MCF 10A (cell line): ENCODE data around the gene MAN2A2. TPM values are rescaled to one million over a fixed set of nuclear protein-coding genes. Genes with fewer than 3 reads are reported as not detected.
"Not testable (repeated sequence)": the region's sequence is repeated elsewhere in the genome, so short reads cannot be mapped to it uniquely, and the experiment has no call there.

ENCODE experiments used
- BruUV-seq: library from RNA; stranded (reverse); fragments of 400-500 nt; replicated peaks from 2 replicates; lab custom pipeline; 2021; lab: Mats Ljungman, UMichigan
- CTCF ChIA-PET: fragments of 300-600 bp; sonication (Branson Sonifier 250); formaldehyde crosslinking; extraction: SDS; loops from one replicate; lab custom pipeline; 2021; ENCODE audit warnings: antibody characterized with exemption, inconsistent platforms; lab: Yijun Ruan, JAX
- POLR2A ChIA-PET: fragments of 300-600, 350-650 bp; sonication (Branson Sonifier 250); formaldehyde crosslinking; extraction: SDS; loops from one replicate; lab custom pipeline; 2020; ENCODE audit warnings: antibody characterized with exemption, inconsistent platforms; lab: Yijun Ruan, JAX
- DNase-seq: peaks from one replicate; pipeline ENCODE4 v3.0.0-alpha.2; 2018; ENCODE audit not compliant: unreplicated experiment
- H3K27ac Mint-ChIP-seq: one replicate; pipeline ENCODE4 v1.8.0; 2022; ENCODE audit warnings: mild to moderate bottlenecking, low read depth, mixed read lengths; ENCODE audit not compliant: unreplicated experiment
- H3K27me3 Mint-ChIP-seq: one replicate; pipeline ENCODE4 v1.8.0; 2022; ENCODE audit warnings: mixed read lengths; ENCODE audit not compliant: insufficient read depth, unreplicated experiment
- H3K36me3 Mint-ChIP-seq: one replicate; pipeline ENCODE4 v1.8.0; 2022; ENCODE audit warnings: mild to moderate bottlenecking, moderate library complexity, mixed read lengths; ENCODE audit not compliant: insufficient read depth, unreplicated experiment
- H3K4me1 Mint-ChIP-seq: one replicate; pipeline ENCODE4 v1.8.0; 2022; ENCODE audit warnings: mixed read lengths; ENCODE audit not compliant: insufficient read depth, unreplicated experiment
- H3K4me3 Mint-ChIP-seq: one replicate; pipeline ENCODE4 v1.8.0; 2022; ENCODE audit warnings: mild to moderate bottlenecking, moderate library complexity, mixed read lengths; ENCODE audit not compliant: unreplicated experiment
- H3K9me3 Mint-ChIP-seq: one replicate; pipeline ENCODE4 v1.8.0; 2022; ENCODE audit warnings: mixed read lengths; ENCODE audit not compliant: unreplicated experiment
- CTCF ChIP-seq: fragments of 200-600 bp; IDR thresholded peaks from one replicate; pipeline ENCODE4 v1.8.0; 2022; ENCODE audit warnings: antibody characterized with exemption, mild to moderate bottlenecking; ENCODE audit not compliant: unreplicated experiment
- intact Hi-C: fragments of 100-400 bp; cut with micrococcal nuclease; formaldehyde crosslinking; loops from 2 replicates; pipeline ENCODE4 v1.14.1; 2022
- total RNA-seq: library from RNA; stranded (reverse); gene quantifications from 2 replicates; pipeline ENCODE4 v1.2.3, GENCODE V29; 2022

The MAN2A2 gene
- total RNA-seq, 1 experiment from 2014 or later = 42.4 TPM

- no peak for TF ChIP-seq CTCF
- BruUV-seq = no TSS peak
- intact Hi-C loops = no loop called here
- POLR2A ChIA-PET = interaction anchor here (1.0 to 1.9 kb wide), 2 partner anchors 11 to 13 kb away, joined by 3 to 6 read pairs; partner anchors contain the start of gene HDDC3
- Mint-ChIP-seq H3K4me3 (no peak overlapping the region), H3K4me1 (no peaks in the 10 kb centered on the region), H3K36me3 (peaks cover 49% of the 10 kb centered on the region), H3K9me3 (no peaks in the 10 kb centered on the region), H3K27ac (no peak overlapping the region), H3K27me3 (no peaks in the 10 kb centered on the region)
- CTCF ChIA-PET = interaction anchor here (0.5 to 1.2 kb wide), 2 partner anchors 12 to 14 kb away, joined by 3 to 4 read pairs; partner anchors contain the start of gene HDDC3
- no peak for DNase-seq
These were observed 15.7 kb downstream of the MAN2A2 start for GRCh38 chr15:90918835-90919234.

GRCh38 chr15:90921887-90922286 lies 18.8 kb downstream of the MAN2A2 start:
- Mint-ChIP-seq H3K27me3 (no peaks in the 10 kb centered on the region), H3K4me3 (no peak overlapping the region), H3K4me1 (no peaks in the 10 kb centered on the region), H3K9me3 (no peaks in the 10 kb centered on the region), H3K27ac (no peak overlapping the region), H3K36me3 (peaks cover 38% of the 10 kb centered on the region)
- BruUV-seq = no TSS peak
- POLR2A ChIA-PET = interaction anchor here (3.9 kb wide), 1 partner anchor 10 kb away, joined by 33 read pairs; the partner anchor contains the start of gene HDDC3
- intact Hi-C loops = no loop called here
- TF ChIP-seq CTCF = no peak
- CTCF ChIA-PET = interaction anchor here (0.7 to 4.6 kb wide), 3 partner anchors 11 to 699 kb away, joined by 4 to 49 read pairs (median 9); partner anchors contain the start of genes HDDC3, MAN2A2 and UNC45A
- DNase-seq = no peak

DNA sequence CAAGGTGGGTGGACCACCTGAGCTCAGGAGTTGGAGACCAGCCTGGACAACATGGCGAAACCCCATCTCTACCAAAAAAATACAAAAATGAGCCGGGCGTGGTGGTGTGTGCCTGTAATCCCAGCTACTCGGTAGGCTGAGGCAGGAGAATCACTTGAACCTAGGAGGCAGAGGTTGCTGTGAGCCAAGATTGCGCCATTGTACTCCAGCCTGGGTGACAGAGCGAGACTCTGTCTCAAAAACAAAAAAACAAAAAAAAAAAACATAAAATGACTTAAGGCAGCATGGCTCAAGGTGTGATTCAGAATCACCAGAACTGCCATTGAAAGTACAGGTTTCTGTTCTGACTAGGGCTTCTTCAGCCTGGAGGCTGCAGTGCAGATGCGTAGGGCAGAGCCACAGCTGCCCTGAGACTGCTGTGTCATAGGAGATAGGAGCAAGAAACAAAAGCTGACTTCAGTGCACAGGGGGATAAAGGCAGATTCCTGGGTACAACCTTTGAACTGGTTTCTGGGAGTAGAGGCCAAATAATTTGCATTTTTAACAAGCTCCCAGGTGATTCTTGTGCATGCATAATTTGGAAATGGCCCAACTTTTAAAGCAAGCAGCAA lies 19.7 kb downstream of the MAN2A2 start:
- H3K36me3 Mint-ChIP-seq = peaks cover 38% of the 10 kb centered on the region
- intact Hi-C loops, H3K27ac Mint-ChIP-seq, DNase-seq, BruUV-seq, H3K4me1 Mint-ChIP-seq, H3K4me3 Mint-ChIP-seq, H3K9me3 Mint-ChIP-seq, H3K27me3 Mint-ChIP-seq: not testable (repeated sequence)
- ChIA-PET CTCF (interaction anchor here (0.6 to 4.6 kb wide), 4 partner anchors 10 to 140 kb away, joined by 4 to 49 read pairs (median 8); partner anchors contain the start of genes HDDC3, MAN2A2 and UNC45A), POLR2A (interaction anchor here (1.3 to 3.9 kb wide), 2 partner anchors 9 to 20 kb away, joined by 4 to 33 read pairs; partner anchors contain the start of genes HDDC3 and MAN2A2)

GRCh38 chr15:90924375-90924774 lies 21.3 kb downstream of the MAN2A2 start:
- POLR2A ChIA-PET = interaction anchor here (1.3 kb wide), 1 partner anchor 21 kb away, joined by 3 read pairs; the partner anchor contains the start of gene MAN2A2
- H3K27ac Mint-ChIP-seq = no peak overlapping the region
- no peak overlapping the region for H3K4me3 Mint-ChIP-seq

DNA sequence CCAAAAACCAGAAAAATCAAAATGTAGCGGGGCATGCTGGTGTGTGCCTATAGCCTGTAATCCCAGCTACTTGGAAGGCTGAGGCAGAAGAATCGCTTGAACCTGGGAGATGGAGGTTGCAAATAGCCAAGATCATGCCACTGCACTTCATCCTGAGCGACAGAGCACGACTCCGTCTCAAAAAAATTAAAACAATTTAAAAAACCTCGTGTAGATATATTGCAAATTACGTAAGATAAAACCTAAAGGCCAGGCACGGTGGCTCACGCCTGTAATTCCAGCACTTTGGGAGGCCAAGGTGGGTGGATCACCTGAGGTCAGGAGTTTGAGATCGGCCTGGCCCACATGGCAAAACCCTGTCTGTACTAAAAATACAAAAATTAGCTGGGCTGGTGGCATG lies 23.7 kb downstream of the MAN2A2 start:
- ChIA-PET POLR2A (interaction anchor here (0.6 to 10.1 kb wide), 2 partner anchors 20 to 26 kb away, joined by 4 to 150 read pairs; partner anchors contain the start of gene MAN2A2), CTCF (interaction anchor here (1.4 to 11.3 kb wide), 2 partner anchors 7 to 24 kb away, joined by 6 to 131 read pairs; partner anchors contain the start of gene MAN2A2)

More at GRCh38 chr15:90924375-90924774, 21.3 kb downstream of the MAN2A2 start:
- H3K36me3 Mint-ChIP-seq = peaks cover 27% of the 10 kb centered on the region
- no peak for DNase-seq
- no peaks in the 10 kb centered on the region for H3K4me1 Mint-ChIP-seq
- no peaks in the 10 kb centered on the region for H3K27me3 Mint-ChIP-seq
- no peaks in the 10 kb centered on the region for H3K9me3 Mint-ChIP-seq
- BruUV-seq = no TSS peak
- intact Hi-C loops = no loop called here
- CTCF ChIA-PET = interaction anchor here (0.6 to 4.6 kb wide), 2 partner anchors 8 to 220 kb away, joined by 3 to 49 read pairs; partner anchors contain the start of genes HDDC3 and UNC45A
- no peak for TF ChIP-seq CTCF

DNA sequence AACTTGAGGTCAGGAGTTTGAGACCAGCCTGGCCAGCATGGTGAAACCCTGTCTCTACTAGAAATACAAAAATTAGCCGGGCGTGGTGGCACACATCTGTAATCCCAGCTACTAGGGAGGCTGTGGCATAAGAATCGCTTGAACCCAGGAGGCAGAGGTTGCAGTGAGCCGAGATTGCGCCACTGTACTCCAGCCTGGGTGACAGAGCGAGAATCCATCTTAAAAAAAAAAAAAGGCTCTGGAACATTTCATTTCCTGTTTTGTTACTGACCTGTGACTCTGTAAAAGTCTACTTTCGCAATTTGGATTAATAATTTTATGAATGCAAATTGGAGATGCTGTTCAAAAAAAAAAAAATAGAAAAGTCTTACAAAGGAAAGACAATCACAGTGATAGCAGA lies 25.0 kb downstream of the MAN2A2 start:
- peaks cover 23% of the 10 kb centered on the region for H3K36me3 Mint-ChIP-seq
- H3K4me3 Mint-ChIP-seq, H3K27me3 Mint-ChIP-seq, H3K27ac Mint-ChIP-seq, H3K9me3 Mint-ChIP-seq, intact Hi-C loops, BruUV-seq, DNase-seq: not testable (repeated sequence)
- H3K4me1 Mint-ChIP-seq = peaks cover 18% of the 10 kb centered on the region
- ChIA-PET POLR2A (interaction anchor here (0.7 to 10.1 kb wide), 3 partner anchors 28 to 211 kb away, joined by 3 to 150 read pairs (median 3); partner anchors contain the start of gene MAN2A2), CTCF (interaction anchor here (11.3 kb wide), 1 partner anchor 25 kb away, joined by 131 read pairs; the partner anchor contains the start of gene MAN2A2)

More for the DNA sequence above, 23.7 kb downstream of the MAN2A2 start:
- H3K27ac Mint-ChIP-seq, DNase-seq, H3K4me3 Mint-ChIP-seq, BruUV-seq, H3K27me3 Mint-ChIP-seq, H3K9me3 Mint-ChIP-seq, intact Hi-C loops: not testable (repeated sequence)
- Mint-ChIP-seq H3K4me1 (peaks cover 11% of the 10 kb centered on the region), H3K36me3 (peaks cover 26% of the 10 kb centered on the region)
